Activated CD4-positive, alpha-beta T cell treated with anti-CD3 and anti-CD28 coated beads, Interleukin-2, amount 10 ng/mL, durations not matched to agents 24 days and 14 days (primary cell): ENCODE results near the gene BMPER. TPM values are rescaled to one million over a fixed set of nuclear protein-coding genes. Genes with fewer than 3 reads are reported as not detected.

ENCODE experiments used
- DNase-seq: peaks from one replicate; pipeline ENCODE4 v3.0.0; 2022
- H3K27ac Mint-ChIP-seq: one replicate; pipeline ENCODE4 v1.8.0; 2022; ENCODE audit warnings: mild to moderate bottlenecking, mixed read lengths
- H3K27me3 Mint-ChIP-seq: one replicate; pipeline ENCODE4 v1.8.0; 2022; ENCODE audit warnings: mixed read lengths
- H3K36me3 Mint-ChIP-seq: one replicate; pipeline ENCODE4 v1.8.0; 2022; ENCODE audit warnings: low read depth, mild to moderate bottlenecking, mixed read lengths
- H3K4me1 Mint-ChIP-seq: one replicate; pipeline ENCODE4 v1.8.0; 2021; ENCODE audit warnings: mixed read lengths
- H3K4me3 Mint-ChIP-seq: one replicate; pipeline ENCODE4 v1.8.0; 2022; ENCODE audit warnings: mild to moderate bottlenecking, moderate library complexity, mixed read lengths
- H3K9me3 Mint-ChIP-seq: one replicate; pipeline ENCODE4 v1.8.0; 2021; ENCODE audit warnings: mixed read lengths
- intact Hi-C: fragments of 100-400 bp; cut with micrococcal nuclease; formaldehyde crosslinking; loops from one replicate; pipeline ENCODE4 v1.15.1; 2023
- total RNA-seq: library from RNA; stranded (reverse); gene quantifications from 2 replicates; pipeline ENCODE4 v1.2.3, GENCODE V29; 2022

BMPER gene
- total RNA-seq, 1 donor from 2014 or later: not detected

DNA sequence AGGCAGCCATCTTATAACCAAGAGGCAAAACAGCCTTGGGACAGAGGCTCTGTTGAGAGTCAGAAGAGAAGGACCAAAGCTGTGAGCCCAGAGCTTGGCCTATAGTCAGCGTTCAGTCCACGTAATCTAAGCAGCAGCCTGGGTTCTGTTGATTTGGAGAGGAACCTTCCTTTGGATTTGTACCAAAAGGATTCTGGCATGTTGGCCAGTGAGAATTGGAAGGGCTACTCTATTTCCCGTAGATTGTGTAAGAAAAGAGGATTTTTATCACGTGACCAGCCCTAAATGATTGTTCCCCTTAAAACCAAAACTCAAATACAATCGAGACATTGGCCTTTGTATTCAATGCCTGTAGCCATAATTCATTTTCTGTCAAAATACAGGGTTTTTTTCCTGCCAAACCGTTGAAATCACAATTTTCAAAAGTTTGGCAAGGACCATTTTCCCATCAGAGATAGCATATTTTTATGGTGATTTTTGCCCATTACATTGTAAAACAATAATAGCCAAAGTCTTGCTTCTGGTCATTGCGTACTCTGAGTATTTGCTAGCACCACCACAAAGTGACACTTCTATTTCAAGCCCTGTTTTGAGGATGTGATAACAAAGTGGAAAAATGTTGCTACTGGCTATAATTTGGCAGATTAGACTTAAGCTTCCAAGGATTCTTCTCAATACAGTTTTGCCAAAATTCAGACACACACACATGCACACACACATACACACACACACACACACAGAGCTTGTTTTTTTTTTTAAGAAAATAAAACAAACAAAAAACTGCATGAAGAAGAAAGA, 23.1 kb upstream of the BMPER start:
- Mint-ChIP-seq H3K9me3 (no peaks in the 10 kb centered on the region), H3K4me3 (no peak overlapping the region), H3K27ac (no peak overlapping the region), H3K27me3 (peaks cover 3% of the 10 kb centered on the region), H3K4me1 (no peaks in the 10 kb centered on the region), H3K36me3 (no peaks in the 10 kb centered on the region)
- intact Hi-C loops: no loop called here
- DNase-seq: no peak

DNA sequence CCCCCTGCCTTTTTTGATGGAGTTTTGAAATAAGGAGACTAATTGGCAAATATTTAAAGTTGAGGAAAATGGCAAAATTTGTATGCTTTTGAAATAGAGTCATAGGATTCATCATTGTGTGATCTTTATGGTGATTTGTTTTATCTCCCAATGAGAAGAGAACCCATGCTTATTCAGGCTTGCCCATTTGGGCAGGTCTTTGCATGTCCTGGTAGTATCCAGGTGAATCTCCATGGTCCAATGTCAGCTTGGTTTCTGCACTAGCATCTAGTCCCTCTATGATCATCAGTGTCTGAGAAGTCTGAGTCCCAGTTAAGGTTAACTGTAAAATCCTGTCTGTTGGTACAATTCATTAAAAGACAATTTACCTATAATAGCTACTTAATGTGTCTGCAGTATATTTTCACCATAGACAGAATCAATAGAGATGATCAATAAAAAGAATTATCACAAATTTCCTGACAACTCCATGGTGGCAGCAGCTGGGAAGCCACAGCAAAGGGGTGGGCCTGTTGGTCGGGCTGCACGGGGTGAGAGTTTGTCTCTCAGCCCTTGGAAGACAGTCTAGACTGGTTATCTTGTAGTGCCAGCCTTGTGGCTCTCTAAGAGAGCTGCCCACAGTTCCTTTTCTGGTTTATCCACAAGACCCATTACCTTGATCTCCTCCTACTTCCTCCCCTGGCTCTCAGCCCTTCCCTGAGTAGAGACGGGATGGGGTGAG, 22.2 kb upstream of the BMPER start:
- H3K9me3 Mint-ChIP-seq: no peaks in the 10 kb centered on the region
- H3K4me3 Mint-ChIP-seq: no peak overlapping the region
- H3K4me1 Mint-ChIP-seq: no peaks in the 10 kb centered on the region
- H3K27me3 Mint-ChIP-seq: peaks cover 3% of the 10 kb centered on the region
- H3K27ac Mint-ChIP-seq: no peak overlapping the region
- H3K36me3 Mint-ChIP-seq: no peaks in the 10 kb centered on the region
- no peak for DNase-seq
- intact Hi-C loops: no loop called here

DNA sequence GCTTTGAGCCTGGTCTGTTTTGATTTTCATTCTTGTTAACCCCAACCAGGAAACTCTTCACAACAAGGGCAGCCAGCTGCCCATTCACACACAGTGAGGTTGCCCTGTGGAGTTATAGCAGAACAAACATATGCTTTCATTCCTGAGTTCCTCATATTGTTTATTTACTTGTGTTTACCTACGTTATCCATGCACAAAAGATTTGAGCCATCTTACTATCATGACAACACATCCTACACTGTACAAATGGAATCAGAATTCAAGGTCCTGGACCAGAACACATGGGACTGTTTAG, 21.7 kb upstream of the BMPER start:
- no peaks in the 10 kb centered on the region for H3K9me3 Mint-ChIP-seq
- no peaks in the 10 kb centered on the region for H3K36me3 Mint-ChIP-seq
- H3K4me1 Mint-ChIP-seq: no peaks in the 10 kb centered on the region
- intact Hi-C loops: no loop called here
- H3K27me3 Mint-ChIP-seq: peaks cover 3% of the 10 kb centered on the region
- H3K4me3 Mint-ChIP-seq: no peak overlapping the region
- DNase-seq: no peak
- H3K27ac Mint-ChIP-seq: no peak overlapping the region

- DNase-seq: no peak
- H3K4me3 Mint-ChIP-seq: no peak overlapping the region
- intact Hi-C loops: no loop called here
Observed at GRCh38 chr7:33885290-33886148, 19.8 kb upstream of the BMPER start.

GRCh38 chr7:33886149-33886623, 19.2 kb upstream of the BMPER start:
- no peaks in the 10 kb centered on the region for H3K4me1 Mint-ChIP-seq
- intact Hi-C loops: no loop called here
- peaks cover 3% of the 10 kb centered on the region for H3K27me3 Mint-ChIP-seq
- no peaks in the 10 kb centered on the region for H3K9me3 Mint-ChIP-seq
- no peaks in the 10 kb centered on the region for H3K36me3 Mint-ChIP-seq
- DNase-seq: no peak
- H3K4me3 Mint-ChIP-seq: no peak overlapping the region
- no peak overlapping the region for H3K27ac Mint-ChIP-seq

More at GRCh38 chr7:33885290-33886148, 19.8 kb upstream of the BMPER start:
- Mint-ChIP-seq H3K27me3 (peaks cover 3% of the 10 kb centered on the region), H3K9me3 (no peaks in the 10 kb centered on the region), H3K4me1 (no peaks in the 10 kb centered on the region), H3K36me3 (no peaks in the 10 kb centered on the region), H3K27ac (no peak overlapping the region)

DNA sequence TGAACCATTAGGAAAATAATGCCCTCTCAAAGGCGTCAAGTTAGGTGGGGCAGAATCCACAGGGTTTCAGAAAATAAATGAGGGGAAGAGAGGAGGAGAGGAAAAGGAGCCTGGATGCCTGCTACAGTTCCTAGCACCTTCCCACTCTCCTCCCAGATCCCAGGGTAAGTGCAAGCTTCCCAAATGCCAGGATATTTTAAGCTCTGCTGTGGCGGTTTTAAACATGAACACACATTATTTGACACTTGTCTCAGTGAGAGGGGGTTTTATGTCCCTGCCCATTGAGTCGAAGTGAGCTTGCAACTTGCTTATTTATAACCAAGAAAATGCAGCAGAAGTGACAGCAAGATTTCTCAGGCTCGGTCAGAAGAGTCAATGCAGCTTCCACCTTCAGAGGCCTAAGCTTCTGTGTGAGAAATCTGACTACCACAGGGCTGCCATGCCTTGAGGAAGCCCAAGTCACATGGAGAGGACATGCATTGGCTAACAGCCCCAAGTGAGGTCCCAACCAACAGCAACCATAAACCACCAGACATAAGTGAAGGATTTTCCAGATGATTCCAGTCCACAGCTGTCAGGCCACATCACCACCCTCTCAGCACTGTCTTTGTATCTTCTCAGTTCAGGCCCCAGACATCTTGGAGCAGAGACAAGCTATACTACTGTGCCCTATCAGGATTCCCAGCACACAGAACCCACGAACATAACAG, 17.9 kb upstream of the BMPER start:
- DNase-seq: no peak
- intact Hi-C loops: no loop called here
- Mint-ChIP-seq H3K4me3 (no peak overlapping the region), H3K27ac (no peak overlapping the region), H3K9me3 (no peaks in the 10 kb centered on the region), H3K27me3 (peaks cover 3% of the 10 kb centered on the region), H3K36me3 (no peaks in the 10 kb centered on the region), H3K4me1 (no peaks in the 10 kb centered on the region)

DNA sequence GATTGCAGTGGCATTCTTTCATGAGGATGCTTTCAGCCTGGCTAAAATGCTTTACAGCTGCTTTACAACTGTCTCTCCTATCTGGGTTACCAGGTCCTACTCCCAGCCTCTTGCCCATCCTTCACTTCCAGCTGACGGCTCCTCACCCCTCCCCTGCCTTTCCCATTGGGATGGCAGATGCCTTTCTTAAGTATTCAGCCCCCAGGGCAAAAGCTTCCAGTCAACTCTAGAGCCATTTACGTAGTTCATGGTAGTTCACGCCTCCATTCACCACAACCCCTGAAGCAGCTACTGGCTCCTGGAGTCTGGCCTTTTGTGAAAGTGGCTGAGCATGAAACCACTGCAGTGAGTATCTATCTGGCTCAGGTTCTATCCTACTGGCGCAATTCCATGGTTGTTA, 17.2 kb upstream of the BMPER start:
- H3K27ac Mint-ChIP-seq: no peak overlapping the region
- no peaks in the 10 kb centered on the region for H3K36me3 Mint-ChIP-seq
- H3K27me3 Mint-ChIP-seq: peaks cover 3% of the 10 kb centered on the region
- no peaks in the 10 kb centered on the region for H3K4me1 Mint-ChIP-seq
- no peak overlapping the region for H3K4me3 Mint-ChIP-seq
- DNase-seq: no peak
- H3K9me3 Mint-ChIP-seq: no peaks in the 10 kb centered on the region
- intact Hi-C loops: no loop called here

DNA sequence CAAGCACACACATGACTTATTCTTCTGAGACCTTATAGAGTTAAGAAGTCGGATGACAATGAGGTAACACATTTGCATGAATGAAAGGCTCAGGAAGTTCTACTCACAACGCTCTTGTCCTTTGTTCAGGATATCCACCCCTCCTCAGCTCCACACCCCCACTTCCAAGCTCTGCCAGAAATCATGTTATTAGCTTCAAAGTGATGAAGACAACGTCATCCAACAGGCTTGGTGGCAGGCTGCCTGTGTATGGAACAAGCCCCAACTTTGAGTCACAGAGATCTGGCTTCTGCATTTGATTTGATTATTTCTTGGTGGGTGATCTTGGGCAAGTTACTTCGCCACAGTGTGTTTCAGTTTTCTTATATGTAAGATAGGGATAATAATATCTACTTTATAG, 12.4 kb upstream of the BMPER start:
- no peak overlapping the region for H3K27ac Mint-ChIP-seq
- H3K36me3 Mint-ChIP-seq: no peaks in the 10 kb centered on the region
- H3K9me3 Mint-ChIP-seq: no peaks in the 10 kb centered on the region
- no peaks in the 10 kb centered on the region for H3K4me1 Mint-ChIP-seq
- no peaks in the 10 kb centered on the region for H3K27me3 Mint-ChIP-seq
- intact Hi-C loops: no loop called here
- no peak overlapping the region for H3K4me3 Mint-ChIP-seq
- no peak for DNase-seq

- intact Hi-C loops: no loop called here
- H3K27me3 Mint-ChIP-seq: no peaks in the 10 kb centered on the region
- no peak for DNase-seq
- H3K36me3 Mint-ChIP-seq: no peaks in the 10 kb centered on the region
- H3K9me3 Mint-ChIP-seq: no peaks in the 10 kb centered on the region
- no peaks in the 10 kb centered on the region for H3K4me1 Mint-ChIP-seq
- no peak overlapping the region for H3K27ac Mint-ChIP-seq
- no peak overlapping the region for H3K4me3 Mint-ChIP-seq
Observed at GRCh38 chr7:33893377-33893776, 12.0 kb upstream of the BMPER start.

DNA sequence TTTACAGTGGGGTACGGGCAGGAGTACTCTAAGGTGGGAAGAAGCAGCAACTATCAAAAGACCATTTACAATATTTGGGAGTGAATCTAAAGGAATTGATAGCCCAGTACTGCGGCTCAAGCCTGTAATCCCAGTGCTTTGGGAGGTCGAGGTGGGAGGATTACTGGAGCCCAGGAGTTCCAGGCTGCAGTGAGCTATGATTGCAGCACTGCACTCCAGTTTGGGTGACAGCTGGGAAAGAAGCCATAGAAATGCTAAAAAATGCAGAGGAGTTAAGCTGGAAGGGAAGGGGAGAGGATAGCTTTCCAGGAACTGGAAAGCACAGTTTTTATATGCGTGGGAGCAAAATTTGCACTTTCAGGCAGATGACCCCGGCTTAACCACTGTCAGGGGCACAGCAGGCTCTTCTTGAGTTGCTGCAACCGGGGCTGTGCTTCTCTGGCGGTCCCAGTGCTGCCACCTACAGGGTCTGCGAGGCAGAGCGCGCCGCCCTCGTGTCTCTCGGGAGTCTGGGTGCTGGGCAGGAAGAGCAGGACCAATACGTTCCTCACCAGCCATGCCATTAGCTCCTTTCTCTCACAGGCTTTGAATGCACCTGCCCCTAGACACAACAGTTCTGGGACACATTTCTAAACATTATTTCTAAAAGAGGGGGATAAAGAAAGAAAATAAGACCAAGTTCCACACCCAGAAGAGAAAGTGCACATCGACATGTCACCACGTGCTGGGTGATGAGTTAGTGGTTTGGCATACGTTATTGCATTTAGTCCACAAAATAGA, 10.1 kb upstream of the BMPER start:
- no peak overlapping the region for H3K4me3 Mint-ChIP-seq

DNA sequence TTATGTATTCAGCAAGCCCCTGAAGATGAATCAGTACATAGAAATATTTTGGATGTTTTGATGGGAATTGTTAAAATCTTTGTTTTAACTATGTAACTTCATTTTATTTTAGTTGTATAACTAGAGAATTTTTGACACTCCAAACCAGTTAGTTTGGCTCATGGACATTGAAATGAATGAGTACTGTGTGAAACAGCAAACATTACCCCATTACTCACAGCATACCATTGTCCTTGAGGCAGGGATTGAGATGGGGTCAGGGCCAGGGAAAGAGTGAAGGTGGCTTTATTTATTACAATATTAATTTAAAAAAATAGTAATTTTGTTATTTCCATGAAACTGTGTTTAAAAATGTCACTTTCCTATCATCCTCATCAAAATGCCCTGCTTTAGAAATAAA, 4.8 kb upstream of the BMPER start:
- H3K27me3 Mint-ChIP-seq: peaks cover 42% of the 10 kb centered on the region
- H3K36me3 Mint-ChIP-seq: no peaks in the 10 kb centered on the region
- intact Hi-C loops: no loop called here
- DNase-seq: no peak
- peaks cover 2% of the 10 kb centered on the region for H3K4me1 Mint-ChIP-seq
- H3K27ac Mint-ChIP-seq: no peak overlapping the region
- H3K4me3 Mint-ChIP-seq: no peak overlapping the region
- no peaks in the 10 kb centered on the region for H3K9me3 Mint-ChIP-seq

More for the DNA sequence above, 10.1 kb upstream of the BMPER start:
- Mint-ChIP-seq H3K9me3 (no peaks in the 10 kb centered on the region), H3K36me3 (no peaks in the 10 kb centered on the region), H3K4me1 (no peaks in the 10 kb centered on the region), H3K27ac (no peak overlapping the region), H3K27me3 (peaks cover 9% of the 10 kb centered on the region)
- intact Hi-C loops: loop anchor here (2.0 kb wide), 1 partner anchor 138 kb away; no protein-coding TSS in a partner anchor
- DNase-seq: peak; percentile 90

GRCh38 chr7:33901199-33901598, 4.1 kb upstream of the BMPER start:
- Mint-ChIP-seq H3K4me3 (no peak overlapping the region), H3K27ac (no peak overlapping the region), H3K27me3 (peaks cover 46% of the 10 kb centered on the region), H3K4me1 (peaks cover 2% of the 10 kb centered on the region), H3K36me3 (no peaks in the 10 kb centered on the region), H3K9me3 (no peaks in the 10 kb centered on the region)
- DNase-seq: no peak
- intact Hi-C loops: no loop called here

DNA sequence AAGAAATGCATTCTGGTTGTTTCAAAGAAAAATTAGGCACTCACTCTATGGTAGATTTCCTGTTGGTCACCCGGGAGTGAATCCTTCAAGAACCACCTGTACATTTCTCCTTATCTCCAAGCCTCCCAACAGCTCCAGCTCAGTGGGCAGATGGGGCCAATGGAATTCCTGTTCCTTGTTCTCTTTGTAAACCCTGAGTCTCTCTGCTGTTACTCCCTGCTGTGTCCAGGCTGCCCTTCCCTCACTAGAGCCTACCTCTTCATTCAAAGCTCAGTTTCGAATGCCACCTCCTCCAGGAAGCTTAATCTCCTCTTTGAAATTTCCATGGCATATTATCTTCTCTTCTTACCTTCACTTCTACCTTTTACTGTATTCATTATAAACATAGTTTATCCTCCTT, 3.5 kb upstream of the BMPER start:
- DNase-seq: no peak
- H3K4me3 Mint-ChIP-seq: no peak overlapping the region
- H3K36me3 Mint-ChIP-seq: no peaks in the 10 kb centered on the region
- H3K27ac Mint-ChIP-seq: no peak overlapping the region
- peaks cover 52% of the 10 kb centered on the region for H3K27me3 Mint-ChIP-seq
- intact Hi-C loops: no loop called here
- peaks cover 2% of the 10 kb centered on the region for H3K4me1 Mint-ChIP-seq
- H3K9me3 Mint-ChIP-seq: no peaks in the 10 kb centered on the region
